H1 (cell line): ENCODE measurements around the gene NUP62CL. TPM values are rescaled to one million over a fixed set of nuclear protein-coding genes. Genes with fewer than 3 reads are reported as not detected.

Source experiments
- CTCF ChIA-PET: fragments of 300-600 bp; sonication (Branson Sonifier 250); formaldehyde crosslinking; loops from one replicate; lab custom pipeline; 2021; ENCODE audit not compliant: partially characterized antibody; lab: Charles Lee
- POLR2A ChIA-PET: fragments of 300-600 bp; sonication (Branson Sonifier 250); formaldehyde crosslinking; loops from one replicate; lab custom pipeline; 2021; ENCODE audit warnings: inconsistent platforms; ENCODE audit not compliant: partially characterized antibody; lab: Charles Lee
- DNase-seq, 2 experiments: peaks; one replicate each; pipeline versions ENCODE4 v3.0.0 to v3.0.0-alpha.2; 2010 to 2022; ENCODE audit warnings: low spot score in 2 of 2, low read depth in 1 of 2, mixed read lengths in 1 of 2
- FAIRE-seq: peaks from 2 replicates; lab custom pipeline; 2011; peaks lifted over from hg19 to GRCh38; lab: Jason Lieb, UNC
- H2AFZ ChIP-seq: 2 replicates; pipeline ENCODE4 v1.8.1; 2012; ENCODE audit warnings: low read length, inconsistent platforms
- H2AK5ac ChIP-seq: 2 replicates; pipeline ENCODE4 v1.6.1; 2013; ENCODE audit warnings: low read depth, low read length
- H2BK120ac ChIP-seq: replicated peaks from 2 replicates; pipeline ENCODE3; 2013; ENCODE audit warnings: low read depth, low read length, inconsistent platforms
- H2BK12ac ChIP-seq: 2 replicates; pipeline ENCODE4 v1.6.1; 2013; ENCODE audit warnings: low read depth, low read length
- H2BK15ac ChIP-seq: 2 replicates; pipeline ENCODE4 v1.6.1; 2013; ENCODE audit warnings: low read length
- H2BK20ac ChIP-seq: 2 replicates; pipeline ENCODE4 v1.6.1; 2013; ENCODE audit warnings: low read length
- H2BK5ac ChIP-seq: 2 replicates; pipeline ENCODE4 v1.6.1; 2013; ENCODE audit warnings: low read depth, low read length
- H3K14ac ChIP-seq: 2 replicates; pipeline ENCODE4 v1.6.1; 2013; ENCODE audit warnings: inconsistent platforms; ENCODE audit not compliant: insufficient read length
- H3K18ac ChIP-seq: 2 replicates; pipeline ENCODE4 v1.6.1; 2013; ENCODE audit warnings: low read length; ENCODE audit errors: extremely low read depth
- H3K23ac ChIP-seq: 2 replicates; pipeline ENCODE4 v1.6.1; 2013; ENCODE audit warnings: inconsistent platforms; ENCODE audit not compliant: insufficient read length
- H3K23me2 ChIP-seq: 2 replicates; pipeline ENCODE4 v1.6.1; 2013; ENCODE audit warnings: low read depth, low read length
- H3K27ac ChIP-seq: 2 replicates; pipeline ENCODE4 v1.6.1; 2011; ENCODE audit warnings: low read depth, low read length, inconsistent platforms
- H3K27me3 ChIP-seq, 4 experiments: replicated peaks in 1 of 4; 1 replicate in 1 of 4; 2 replicates in 3 of 4; pipeline versions ENCODE4 v1.6.1 to v1.8.1; 2011 to 2013; ENCODE audit warnings: low read length in 3 of 4, mild to moderate bottlenecking in 3 of 4, inconsistent platforms in 2 of 4, mixed read lengths in 2 of 4, moderate library complexity in 1 of 4; ENCODE audit not compliant: control insufficient read depth in 3 of 4, insufficient read depth in 3 of 4; ENCODE audit errors: extremely low read depth in 1 of 4
- H3K36me3 ChIP-seq, 4 experiments: 2 replicates each; pipeline versions ENCODE4 v1.6.1 to v1.8.1; 2011 to 2013; ENCODE audit warnings: mild to moderate bottlenecking in 4 of 4, low read length in 3 of 4, moderate library complexity in 2 of 4, control low read depth in 1 of 4, inconsistent platforms in 1 of 4; ENCODE audit not compliant: insufficient read depth in 4 of 4, control insufficient read depth in 2 of 4
- H3K4ac ChIP-seq: replicated peaks from 2 replicates; pipeline ENCODE3; 2013; ENCODE audit warnings: low read length, low read depth, mixed read lengths, inconsistent platforms; ENCODE audit not compliant: insufficient read length
- H3K4me1 ChIP-seq, 4 experiments: replicated peaks in 1 of 4; 1 replicate in 1 of 4; 2 replicates in 3 of 4; pipeline versions ENCODE4 v1.6.1 to v1.8.1; 2011 to 2013; ENCODE audit warnings: low read length in 3 of 4, inconsistent platforms in 2 of 4, mixed read lengths in 1 of 4; ENCODE audit not compliant: insufficient read depth in 4 of 4, control insufficient read depth in 3 of 4
- H3K4me2 ChIP-seq, 2 experiments: 2 replicates each; pipeline versions ENCODE4 v1.6.1 to v1.8.1; 2011 to 2013; ENCODE audit warnings: low read depth in 2 of 2, low read length in 2 of 2, control low read depth in 1 of 2, inconsistent platforms in 1 of 2, mild to moderate bottlenecking in 1 of 2; ENCODE audit not compliant: insufficient read depth in 1 of 2
- H3K4me3 ChIP-seq, 4 experiments: fragments of 200-600, 300-600 bp in 1 of 4; sonication (generic), shearing (Covaris generic), sonication (Bioruptor Twin) in 1 of 4; 2 replicates each; pipeline versions ENCODE4 v1.5.1 to v1.8.1; 2011 to 2016; ENCODE audit warnings: low read length in 4 of 4, low read depth in 3 of 4, control low read depth in 2 of 4, inconsistent platforms in 2 of 4, mild to moderate bottlenecking in 2 of 4, mixed read lengths in 1 of 4, moderate library complexity in 1 of 4; ENCODE audit not compliant: insufficient read depth in 2 of 4; ENCODE audit errors: extremely low read depth in 1 of 4
- H3K56ac ChIP-seq: replicated peaks from 2 replicates; pipeline ENCODE3; 2013; ENCODE audit warnings: low read depth, mild to moderate bottlenecking, mixed read lengths, low read length, inconsistent platforms; ENCODE audit not compliant: insufficient read length
- H3K79me1 ChIP-seq: 2 replicates; pipeline ENCODE4 v1.6.1; 2013; ENCODE audit warnings: low read depth, low read length, control low read depth
- H3K79me2 ChIP-seq, 2 experiments: 2 replicates each; pipeline versions ENCODE4 v1.6.1 to v1.8.1; 2012 to 2013; ENCODE audit warnings: low read length in 2 of 2, mild to moderate bottlenecking in 2 of 2, inconsistent platforms in 1 of 2; ENCODE audit not compliant: insufficient read depth in 2 of 2, control insufficient read depth in 1 of 2
- H3K9ac ChIP-seq, 4 experiments: replicated peaks in 1 of 4; 1 replicate in 1 of 4; 2 replicates in 3 of 4; pipeline versions ENCODE4 v1.6.1 to v1.8.1; 2011 to 2013; ENCODE audit warnings: low read depth in 3 of 4, low read length in 3 of 4, control low read depth in 2 of 4, mild to moderate bottlenecking in 2 of 4, moderate library complexity in 2 of 4, inconsistent platforms in 1 of 4; ENCODE audit errors: extremely low read depth in 1 of 4
- H3K9me3 ChIP-seq, 2 experiments: 2 replicates each; pipeline versions ENCODE4 v1.6.1 to v1.8.1; 2012 to 2013; ENCODE audit warnings: mild to moderate bottlenecking in 2 of 2, moderate library complexity in 2 of 2, control low read depth in 1 of 2, inconsistent platforms in 1 of 2, low read depth in 1 of 2, low read length in 1 of 2, mixed read lengths in 1 of 2; ENCODE audit not compliant: insufficient read depth in 2 of 2
- H4K20me1 ChIP-seq, 2 experiments: replicated peaks in 1 of 2; 2 replicates each; pipeline versions ENCODE3 to v1.8.1; 2011 to 2013; ENCODE audit warnings: inconsistent platforms in 2 of 2, low read length in 2 of 2, mild to moderate bottlenecking in 1 of 2; ENCODE audit not compliant: insufficient read depth in 2 of 2, control insufficient read depth in 1 of 2
- H4K5ac ChIP-seq: 2 replicates; pipeline ENCODE4 v1.6.1; 2013; ENCODE audit warnings: low read length, low read depth, mixed read lengths, inconsistent platforms; ENCODE audit not compliant: insufficient read length
- H4K8ac ChIP-seq: 2 replicates; pipeline ENCODE4 v1.8.0; 2013; ENCODE audit warnings: mild to moderate bottlenecking, moderate library complexity, low read length, inconsistent platforms; ENCODE audit not compliant: insufficient read depth; ENCODE audit errors: extremely low read depth
- H4K91ac ChIP-seq: replicated peaks from 2 replicates; pipeline ENCODE3; 2013; ENCODE audit warnings: low read length, mixed read lengths, inconsistent platforms; ENCODE audit not compliant: insufficient read length
- ASH2L ChIP-seq: fragments of 200-600, 300-600 bp; sonication (generic); IDR thresholded peaks from one replicate; pipeline ENCODE4 v1.7.1; 2017; ENCODE audit warnings: low read length
- KDM4A ChIP-seq: IDR thresholded peaks from one replicate; pipeline ENCODE4 v1.7.1; 2012; ENCODE audit warnings: low read depth, mild to moderate bottlenecking, moderate library complexity, low read length, inconsistent platforms; ENCODE audit not compliant: severe bottlenecking
- POLR2A ChIP-seq, 2 experiments: IDR thresholded peaks; 1 replicate in 1 of 2; 2 replicates in 1 of 2; pipeline ENCODE4 v1.6.1; 2011; ENCODE audit warnings: low read depth in 2 of 2, low read length in 2 of 2, mild to moderate bottlenecking in 2 of 2; ENCODE audit errors: control extremely low read depth in 1 of 2
- RNF2 ChIP-seq: fragments of 200-900, 300-1000 bp; sonication (generic); IDR thresholded peaks from 2 replicates; pipeline ENCODE4 v1.7.1; 2016; ENCODE audit warnings: borderline replicate concordance, low read depth, mild to moderate bottlenecking, antibody characterized with exemption, low read length; ENCODE audit not compliant: poor library complexity, severe bottlenecking; ENCODE audit errors: missing control alignments
- SP2 ChIP-seq: IDR thresholded peaks from 2 replicates; pipeline ENCODE4 v1.6.1; 2012; ENCODE audit warnings: mild to moderate bottlenecking, low read length, inconsistent platforms
- TAF7 ChIP-seq: optimal IDR thresholded peaks from 2 replicates; pipeline ENCODE3; 2011; ENCODE audit warnings: low read depth, mild to moderate bottlenecking, inconsistent platforms, low read length, moderate library complexity, borderline replicate concordance
- TBP ChIP-seq: IDR thresholded peaks from 2 replicates; pipeline ENCODE4 v1.6.1; 2011; ENCODE audit warnings: low read depth, low read length, improper control_type of control experiment
- WGBS, 2 experiments: shearing (Covaris generic) in 1 of 2; methylation state at CpG; one replicate each; pipeline versions ENCODE4 v1.1.6 to v1.1.7; 2013 to 2015; ENCODE audit warnings: low lambda C conversion rate in 2 of 2, mixed read lengths in 2 of 2, inconsistent platforms in 1 of 2, low coverage in 1 of 2, missing lambda C conversion rate in 1 of 2; ENCODE audit not compliant: insufficient replicate concordance in 2 of 2, insufficient coverage in 1 of 2, insufficient read length in 1 of 2; ENCODE audit errors: extremely low coverage in 1 of 2, missing lambda C conversion rate in 1 of 2; 5-methylcytosine and 5-hydroxymethylcytosine counted together
- long read RNA-seq, 2 experiments: library from RNA in 1 of 2; library from capped mRNA in 1 of 2; stranded (forward); transcript quantifications; one replicate each; pipeline ENCODE4 v2.0.0, GENCODE V29; 2021; ENCODE audit warnings: inconsistent platforms in 1 of 2
- polyA minus RNA-seq, 3 experiments: library from RNA; depleted of rRNA, polyadenylated mRNA; stranded (reverse); fragments of >200 nt; gene quantifications; 1 replicate in 2 of 3; 2 replicates in 1 of 3; pipeline ENCODE4 v1.2.3, GENCODE V29; 2011
- polyA plus RNA-seq, 7 experiments: library from polyadenylated mRNA; depleted of rRNA in 3 of 7; stranded (reverse) in 5 of 7; unstranded in 2 of 7; fragments of >200 nt in 5 of 7; fragments of 200-250 nt in 2 of 7; gene quantifications; 1 replicate in 5 of 7; 2 replicates in 1 of 7; 4 replicates in 1 of 7; pipeline versions ENCODE4 v1.2.1 to v1.2.3, GENCODE V29; 2011 to 2013; ENCODE audit warnings: missing spikeins in 2 of 7, mixed read lengths in 2 of 7
- total RNA-seq: library from RNA; stranded (reverse); fragmentation: NEBNext Ultra II Directional; extraction: Animal tissue kit (Norgen Biotek cat#: 25700); gene quantifications from 2 replicates; pipeline ENCODE4 v1.2.1, GENCODE V29; 2021

NUP62CL gene
- total RNA-seq (2.6 and 3.3 TPM in 2 replicates), polyA plus RNA-seq (2011; rRNA removed) (6.2 and 7.5 TPM in 2 replicates), polyA minus RNA-seq (2011; rRNA and poly(A)+ RNA removed) (5.9 and 12.9 TPM in 2 replicates)
- 6.9 TPM for polyA plus RNA-seq (2011; cell fraction: cytosol; rRNA removed)
- polyA plus RNA-seq (2011; cell fraction: nucleus; rRNA removed) = 10.8 TPM
- 3.5 to 4.8 TPM (median 4.0 TPM) in 4 replicates for polyA plus RNA-seq (2012, experiment 1 of 2)
- 0.28 TPM for polyA plus RNA-seq (2012, experiment 2 of 2)
- 4.5 TPM for polyA plus RNA-seq (2013, experiment 1 of 2)
- 5.0 TPM for polyA plus RNA-seq (2013, experiment 2 of 2)
- 4.9 TPM for polyA minus RNA-seq (2011; cell fraction: cytosol; rRNA and poly(A)+ RNA removed)
- polyA minus RNA-seq (2011; cell fraction: nucleus; rRNA and poly(A)+ RNA removed) = 18.3 TPM
- long read RNA-seq, experiment 1, partial matches to known transcripts = 0 of 3 reads
- long read RNA-seq, experiment 1, other reads (novel, unspliced or antisense) = 2 of 3 reads
- long read RNA-seq, experiment 2, partial matches to known transcripts = 0 of 3 reads
- long read RNA-seq, experiment 2, other reads (novel, unspliced or antisense) = 2 of 3 reads

- DNase-seq (peak; percentile 73 to 75), FAIRE-seq (peak; percentile 100)
- H3K4ac ChIP-seq = no peak within 1 kb of the TSS
- peak within 1 kb of the TSS; percentile 72 to 89 for H3K4me2 ChIP-seq
- H3K27me3 ChIP-seq = no peaks in the 10 kb centered on the region
- H2BK15ac ChIP-seq = no peak within 1 kb of the TSS
- POLR2A ChIA-PET = interaction anchor here (0.7 to 0.8 kb wide), 2 partner anchors 88 to 338 kb away, joined by 3 read pairs; partner anchors contain the start of gene RBM41
- peak within 1 kb of the TSS; percentile 70; the same call in 1 of the 2 replicates for H2AFZ ChIP-seq
- no peak within 1 kb of the TSS; the same call in 1 of the 2 replicates for H2BK5ac ChIP-seq
- peak within 1 kb of the TSS; percentile 53 to 92 (median 74) for H3K9ac ChIP-seq
- no peaks in the 10 kb centered on the region for H3K9me3 ChIP-seq
- H3K18ac ChIP-seq = no peak within 1 kb of the TSS; the same call in 1 of the 2 replicates
- 2% methylated on average over 43 of the region's 66 CpGs; no CpG with 5 or more reads in 1 of the 2 experiments for WGBS, 2 experiments
- H3K27ac ChIP-seq = peak within 1 kb of the TSS; percentile 58; the same call in 1 of the 2 replicates
- H3K23me2 ChIP-seq = peaks cover 4% of the 10 kb centered on the region; the same call in 1 of the 2 replicates
- H4K5ac ChIP-seq = no peak within 1 kb of the TSS
- CTCF ChIA-PET = interaction anchor here (0.8 kb wide), 1 partner anchor 262 kb away, joined by 3 read pairs; no protein-coding TSS in a partner anchor
- H2BK120ac ChIP-seq = no peak within 1 kb of the TSS
- H3K36me3 ChIP-seq = no peaks in the 10 kb centered on the region
- no peak within 1 kb of the TSS for H3K23ac ChIP-seq
- no peak within 1 kb of the TSS for H2BK20ac ChIP-seq
- peak within 1 kb of the TSS; percentile 65 to 77 (median 72) for H3K4me3 ChIP-seq
- H4K20me1 ChIP-seq = no peaks in the 10 kb centered on the region
- H3K56ac ChIP-seq = no peak within 1 kb of the TSS
- H4K91ac ChIP-seq = no peak within 1 kb of the TSS
- H4K8ac ChIP-seq = peak within 1 kb of the TSS; percentile 96; the same call in 1 of the 2 replicates
- H2AK5ac ChIP-seq = no peak within 1 kb of the TSS
- H3K14ac ChIP-seq = no peak within 1 kb of the TSS
- H3K79me1 ChIP-seq = no peaks in the 10 kb centered on the region
- H3K79me2 ChIP-seq = no peaks in the 10 kb centered on the region
- H2BK12ac ChIP-seq = no peak within 1 kb of the TSS
- H3K4me1 ChIP-seq = peaks cover 0 to 3% (median under 1%) of the 10 kb centered on the region in 4 experiments; a peak in 3 of 7 replicates
- peak; percentile 53 to 73 for TF ChIP-seq POLR2A (IDR thresholded peaks at IDR 0.05; ENCODE audit: control extremely low read depth in 1 of 2, low read depth in 2 of 2, low read length in 2 of 2)
- TF ChIP-seq TAF7 = peak; percentile 59
- TF ChIP-seq TBP = peak; percentile 79
- no peak for TF ChIP-seq ASH2L
- peak; percentile 57 for TF ChIP-seq KDM4A
- TF ChIP-seq RNF2 = no peak
- peak; percentile 6; the same call in 1 of the 2 replicates for TF ChIP-seq SP2
These were observed at the start of gene NUP62CL, which contains the start of gene DNAAF6 for GRCh38 chrX:107205770-107206696. TSS of gene NUP62CL (minus strand) at chrX:107206433. CDS start at chrX:107175146, 31,287 bp downstream. TSS of gene DNAAF6 (plus strand) at chrX:107206611. CDS start at chrX:107212876, 6,265 bp downstream.
